Uterus (tissue), 4 donors: ENCODE results near the gene BTG2. TPM values are rescaled to one million over a fixed set of nuclear protein-coding genes. Genes with fewer than 3 reads are reported as not detected.

Experiments
- DNase-seq, 2 donors: peaks; one replicate each; pipeline ENCODE4 v3.0.0-alpha.2; 2019 to 2020
- H3K27ac ChIP-seq, 2 donors: fragments of 200-600 bp; sonication (generic); 1 replicate in 1 of 2; 2 replicates in 1 of 2; pipeline ENCODE4 v1.5.1; 2016 to 2018
- H3K27me3 ChIP-seq, 2 donors: fragments of 200-600 bp; sonication (generic); one replicate each; pipeline ENCODE4 v1.5.1; 2018 to 2019; ENCODE audit warnings: control low read depth in 1 of 2
- H3K36me3 ChIP-seq, 2 donors: fragments of 200-600 bp; sonication (generic); one replicate each; pipeline ENCODE4 v1.5.1; 2019; ENCODE audit warnings: control low read depth in 1 of 2
- H3K4me1 ChIP-seq, 2 donors: fragments of 200-600 bp; sonication (generic); one replicate each; pipeline ENCODE4 v1.5.1; 2018 to 2019; ENCODE audit warnings: control low read depth in 1 of 2
- H3K4me3 ChIP-seq, 2 donors: fragments of 200-600 bp; sonication (generic); 1 replicate in 1 of 2; 2 replicates in 1 of 2; pipeline ENCODE4 v1.5.1; 2018 to 2019; ENCODE audit warnings: mild to moderate bottlenecking in 1 of 2
- H3K9me3 ChIP-seq, 2 donors: fragments of 200-600 bp; sonication (generic); one replicate each; pipeline ENCODE4 v1.5.1; 2019; ENCODE audit warnings: control low read depth in 1 of 2
- CTCF ChIP-seq, 4 experiments: fragments of 200-600 bp in 2 of 4; fragments of 450-650 bp in 2 of 4; sonication (generic) in 2 of 4; IDR thresholded peaks; one replicate each; pipeline ENCODE4 v1.5.1; 2016 to 2019; ENCODE audit warnings: antibody characterized with exemption in 4 of 4, mild to moderate bottlenecking in 2 of 4, moderate library complexity in 1 of 4
- POLR2A ChIP-seq, 2 donors: fragments of 450-650 bp; IDR thresholded peaks; one replicate each; pipeline ENCODE4 v1.6.1; 2016; ENCODE audit warnings: antibody characterized with exemption in 2 of 2, mild to moderate bottlenecking in 1 of 2, moderate library complexity in 1 of 2
- intact Hi-C: fragments of 100-400 bp; cut with DNase I; formaldehyde crosslinking; loops from one replicate; pipeline ENCODE4 v1.15.1; 2023; ENCODE audit warnings: low total_unique reads
- total RNA-seq, 4 donors: library from RNA; depleted of rRNA in 3 of 4; stranded (reverse); fragments of >200 nt in 3 of 4; gene quantifications; one replicate each; pipeline versions ENCODE4 v1.1.0 to v1.2.4, GENCODE V29; 2014 to 2023
- donor health status: DM: yes; HTN: yes; CAD: no.

The BTG2 gene
- total RNA-seq, 4 donors from 2014 or later: 14.6 to 95.9 (median 56.5) TPM

- no peaks in the 10 kb centered on the region for H3K4me1 ChIP-seq
- H3K4me3 ChIP-seq: no peak overlapping the region
- TF ChIP-seq POLR2A (IDR thresholded peaks at IDR 0.05): no peak
- TF ChIP-seq CTCF (IDR thresholded peaks at IDR 0.05): no peak
- H3K27ac ChIP-seq: no peak overlapping the region
- intact Hi-C loops: loop anchor here (5.0 kb wide), 1 partner anchor 59 kb away; no protein-coding TSS in a partner anchor
- H3K36me3 ChIP-seq: no peaks in the 10 kb centered on the region
- no peaks in the 10 kb centered on the region for H3K27me3 ChIP-seq
- no peaks in the 10 kb centered on the region for H3K9me3 ChIP-seq
- no peak for DNase-seq
These were observed 25.9 kb downstream of the BTG2 start for GRCh38 chr1:203331224-203331623.

GRCh38 chr1:203335503-203335902, 30.2 kb downstream of the BTG2 start:
- no peak overlapping the region for H3K27ac ChIP-seq
- H3K36me3 ChIP-seq: no peaks in the 10 kb centered on the region
- DNase-seq: no peak
- no peaks in the 10 kb centered on the region for H3K27me3 ChIP-seq
- H3K4me1 ChIP-seq: no peaks in the 10 kb centered on the region
- no peak for TF ChIP-seq CTCF (IDR thresholded peaks at IDR 0.05)
- TF ChIP-seq POLR2A (IDR thresholded peaks at IDR 0.05): no peak
- H3K9me3 ChIP-seq: no peaks in the 10 kb centered on the region
- H3K4me3 ChIP-seq: no peak overlapping the region
- intact Hi-C loops: no loop called here

DNA sequence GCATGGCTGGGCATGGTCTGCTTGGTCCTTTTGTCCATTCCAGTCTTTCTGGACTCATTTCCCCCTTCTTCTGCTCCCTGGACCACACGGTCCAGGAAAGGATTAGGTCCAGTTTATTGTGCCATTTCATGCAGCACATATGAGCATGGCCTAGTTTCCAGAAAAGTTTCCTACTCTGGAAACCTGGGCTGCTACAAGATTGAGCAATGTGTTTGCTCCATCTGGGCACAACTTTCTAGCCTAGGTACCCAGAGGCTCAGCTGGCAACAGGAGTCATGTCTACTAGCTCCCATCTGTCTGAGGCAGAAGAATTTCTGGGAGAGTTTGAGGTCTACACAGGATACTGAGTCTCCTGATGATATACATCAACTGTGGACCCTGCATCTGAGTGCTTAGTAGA, 30.8 kb downstream of the BTG2 start:
- Histone ChIP-seq H3K9me3 (no peaks in the 10 kb centered on the region), H3K36me3 (no peaks in the 10 kb centered on the region), H3K27ac (no peak overlapping the region), H3K4me1 (no peaks in the 10 kb centered on the region), H3K27me3 (no peaks in the 10 kb centered on the region), H3K4me3 (no peak overlapping the region)
- TF ChIP-seq CTCF (IDR thresholded peaks at IDR 0.05) (no peak), POLR2A (IDR thresholded peaks at IDR 0.05) (no peak)
- intact Hi-C loops: no loop called here
- no peak for DNase-seq

DNA sequence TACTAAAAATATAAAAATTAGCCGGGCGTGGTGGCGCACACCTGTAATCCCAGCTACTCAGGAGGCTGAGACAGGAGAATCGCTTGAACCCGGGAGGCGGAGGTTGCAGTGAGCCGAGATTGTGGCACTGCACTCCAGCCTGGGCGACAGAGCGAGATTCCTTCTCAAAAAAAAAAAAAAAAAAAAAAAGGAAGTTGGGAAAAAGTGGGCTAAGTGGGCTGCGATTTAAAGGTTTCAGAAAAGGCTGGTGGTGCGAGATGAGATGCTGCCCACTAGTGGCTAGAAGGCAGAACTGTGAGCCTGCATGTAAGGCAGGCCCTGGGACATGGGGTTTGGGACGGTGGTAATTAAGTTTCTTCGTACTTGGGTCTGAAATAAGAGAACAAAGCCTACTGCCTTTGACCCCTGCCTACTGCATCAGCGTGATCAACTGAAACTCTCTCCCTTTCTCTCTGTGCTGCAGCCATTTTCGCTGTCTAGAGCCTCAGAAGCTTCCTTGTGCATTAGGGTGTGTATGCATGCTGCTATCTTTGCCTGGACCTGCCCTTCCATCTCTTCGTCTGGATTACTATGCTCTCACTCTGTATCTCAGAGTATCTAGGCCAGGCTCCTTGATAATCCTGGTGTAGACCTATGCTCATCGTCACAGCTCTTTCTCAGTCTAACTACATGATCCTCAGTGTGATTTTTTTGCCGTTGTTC, 33.2 kb downstream of the BTG2 start:
- DNase-seq: peak; percentile 68 to 71
- intact Hi-C loops: no loop called here
- no peak for TF ChIP-seq POLR2A (IDR thresholded peaks at IDR 0.05)
- peak; percentile 78 to 94 (median 90) for TF ChIP-seq CTCF (IDR thresholded peaks at IDR 0.05)
- H3K4me1 ChIP-seq: no peaks in the 10 kb centered on the region
- H3K27me3 ChIP-seq: no peaks in the 10 kb centered on the region
- no peaks in the 10 kb centered on the region for H3K36me3 ChIP-seq
- H3K9me3 ChIP-seq: no peaks in the 10 kb centered on the region
- no peak overlapping the region for H3K4me3 ChIP-seq
- no peak overlapping the region for H3K27ac ChIP-seq

GRCh38 chr1:203340112-203340790, 34.9 kb downstream of the BTG2 start:
- H3K4me3 ChIP-seq: no peak overlapping the region
- DNase-seq: peak; percentile 73 to 82
- H3K27me3 ChIP-seq: no peaks in the 10 kb centered on the region
- TF ChIP-seq POLR2A (IDR thresholded peaks at IDR 0.05) (no peak), CTCF (IDR thresholded peaks at IDR 0.05) (peak; percentile 82 to 93 (median 89))
- intact Hi-C loops: loop anchor here (10.0 kb wide), 1 partner anchor 355 kb away; no protein-coding TSS in a partner anchor
- H3K36me3 ChIP-seq: no peaks in the 10 kb centered on the region
- H3K27ac ChIP-seq: peak overlapping the region; percentile 40 to 68
- no peaks in the 10 kb centered on the region for H3K9me3 ChIP-seq
- no peaks in the 10 kb centered on the region for H3K4me1 ChIP-seq
